Measurements from ENCODE around the gene VASN.

VASN gene

GRCh38 chr16:4371357-4372000 lies at the start of gene VASN:
TSS of gene VASN (plus strand) at chr16:4371848. CDS start at chr16:4380878, 9,030 bp downstream.
- DNase-seq (ENCODE audit: extremely low read depth, low read depth), result no peak
- H3K4me3 ChIP-seq (replicated peaks; ENCODE audit: low read depth, low read length), result peak within 1 kb of the TSS; percentile 97
- TF ChIP-seq CTCF (IDR thresholded peaks at IDR 0.05; ENCODE audit: low read depth, low read length, missing control alignments), result no peak

GRCh38 chr16:4322121-4323052 lies 49.3 kb upstream of the VASN start:
- DNase-seq (ENCODE audit: extremely low read depth, low read depth), result no peak
- no peak overlapping the region for H3K4me3 ChIP-seq (replicated peaks; ENCODE audit: low read depth, low read length)
- TF ChIP-seq CTCF (IDR thresholded peaks at IDR 0.05; ENCODE audit: low read depth, low read length, missing control alignments), result no peak

GRCh38 chr16:4323071-4323844 lies 48.4 kb upstream of the VASN start:
- TF ChIP-seq CTCF (IDR thresholded peaks at IDR 0.05; ENCODE audit: low read depth, low read length, missing control alignments), result no peak
- H3K4me3 ChIP-seq (replicated peaks; ENCODE audit: low read depth, low read length), result no peak overlapping the region
- DNase-seq (ENCODE audit: extremely low read depth, low read depth), result no peak

- DNase-seq (ENCODE audit: extremely low read depth, low read depth), result no peak
- TF ChIP-seq CTCF (IDR thresholded peaks at IDR 0.05; ENCODE audit: low read depth, low read length, missing control alignments), result no peak
- H3K4me3 ChIP-seq (replicated peaks; ENCODE audit: low read depth, low read length), result no peak overlapping the region
Observed at GRCh38 chr16:4323845-4324488, 47.7 kb upstream of the VASN start.

GRCh38 chr16:4324492-4325252 lies 47.0 kb upstream of the VASN start:
- no peak overlapping the region for H3K4me3 ChIP-seq (replicated peaks; ENCODE audit: low read depth, low read length)
- no peak for DNase-seq (ENCODE audit: extremely low read depth, low read depth)
- no peak for TF ChIP-seq CTCF (IDR thresholded peaks at IDR 0.05; ENCODE audit: low read depth, low read length, missing control alignments)

Data from HFF-Myc (cell line).